Smooth muscle cell (in vitro differentiated cells): ENCODE results near the gene CDC45. TPM values are rescaled to one million over a fixed set of nuclear protein-coding genes. Genes with fewer than 3 reads are reported as not detected.

Experiments used
- DNase-seq: peaks from one replicate; lab custom pipeline; 2025; ENCODE audit not compliant: unreplicated experiment; lab: John Stamatoyannopoulos, UW
- H2AFZ ChIP-seq: fragments of 200-600 bp; sonication (generic); 2 replicates; pipeline ENCODE4 v1.6.0; 2016; ENCODE audit warnings: antibody characterized with exemption, low read depth, mild to moderate bottlenecking
- H3F3A ChIP-seq: fragments of 200-600 bp; sonication (generic); 2 replicates; pipeline ENCODE4 v1.6.0; 2017; ENCODE audit warnings: antibody characterized with exemption, low read depth
- H3K27ac ChIP-seq: fragments of 200-600 bp; sonication (generic); 2 replicates; pipeline ENCODE4 v1.5.1; 2016; ENCODE audit warnings: low read depth, mild to moderate bottlenecking
- H3K27me3 ChIP-seq: fragments of 200-600 bp; sonication (generic); 2 replicates; pipeline ENCODE4 v1.6.1; 2016; ENCODE audit warnings: low read depth, mild to moderate bottlenecking
- H3K36me3 ChIP-seq: fragments of 200-600 bp; sonication (generic); 2 replicates; pipeline ENCODE4 v1.5.1; 2016; ENCODE audit warnings: low read depth
- H3K4me1 ChIP-seq: fragments of 200-600 bp; sonication (generic); 2 replicates; pipeline ENCODE4 v1.5.1; 2016; ENCODE audit warnings: low read depth
- H3K4me2 ChIP-seq: fragments of 200-600 bp; sonication (generic); 2 replicates; pipeline ENCODE4 v1.6.0; 2016; ENCODE audit warnings: mild to moderate bottlenecking
- H3K4me3 ChIP-seq: fragments of 200-600 bp; sonication (generic); 2 replicates; pipeline ENCODE4 v1.5.1; 2016; ENCODE audit warnings: mild to moderate bottlenecking
- H3K79me2 ChIP-seq: fragments of 200-600 bp; sonication (generic); 2 replicates; pipeline ENCODE4 v1.6.0; 2016; ENCODE audit warnings: low read depth, mild to moderate bottlenecking
- H3K9ac ChIP-seq: fragments of 200-600 bp; sonication (generic); 2 replicates; pipeline ENCODE4 v1.6.0; 2016; ENCODE audit warnings: low read depth
- H3K9me3 ChIP-seq: fragments of 200-600 bp; sonication (generic); replicated peaks from 2 replicates; pipeline ENCODE4 v1.5.1; 2016; ENCODE audit warnings: low read depth
- H4K20me1 ChIP-seq: fragments of 200-600 bp; sonication (generic); 2 replicates; pipeline ENCODE4 v1.6.0; 2016; ENCODE audit warnings: low read depth
- WGBS: methylation state at CpG from one replicate; pipeline ENCODE4 v1.1.7; 2016; ENCODE audit warnings: low lambda C conversion rate; 5-methylcytosine and 5-hydroxymethylcytosine counted together
- polyA plus RNA-seq: library from polyadenylated mRNA; unstranded; fragments of >200 nt; fragmentation: Nextera tagmentation; extraction: Ambion mirVana; gene quantifications from 2 replicates; pipeline ENCODE4 v1.2.1, GENCODE V29; 2016
- total RNA-seq: library from RNA; depleted of rRNA; stranded (reverse); fragments of >200 nt; gene quantifications from 2 replicates; pipeline ENCODE4 v1.2.3, GENCODE V29; 2014
- TF ChIP-seq, protein P1 (sequence below): fragments of 200-600 bp; sonication (generic); IDR thresholded peaks from 2 replicates; pipeline ENCODE4 v1.5.1; 2017; ENCODE audit warnings: borderline replicate concordance, mild to moderate bottlenecking, antibody characterized with exemption; ENCODE audit not compliant: insufficient read depth, poor library complexity, severe bottlenecking

CDC45 gene
- total and polyA plus RNA-seq, 2 experiments from 2014 or later, result 9.3 to 13.7 TPM

DNA sequence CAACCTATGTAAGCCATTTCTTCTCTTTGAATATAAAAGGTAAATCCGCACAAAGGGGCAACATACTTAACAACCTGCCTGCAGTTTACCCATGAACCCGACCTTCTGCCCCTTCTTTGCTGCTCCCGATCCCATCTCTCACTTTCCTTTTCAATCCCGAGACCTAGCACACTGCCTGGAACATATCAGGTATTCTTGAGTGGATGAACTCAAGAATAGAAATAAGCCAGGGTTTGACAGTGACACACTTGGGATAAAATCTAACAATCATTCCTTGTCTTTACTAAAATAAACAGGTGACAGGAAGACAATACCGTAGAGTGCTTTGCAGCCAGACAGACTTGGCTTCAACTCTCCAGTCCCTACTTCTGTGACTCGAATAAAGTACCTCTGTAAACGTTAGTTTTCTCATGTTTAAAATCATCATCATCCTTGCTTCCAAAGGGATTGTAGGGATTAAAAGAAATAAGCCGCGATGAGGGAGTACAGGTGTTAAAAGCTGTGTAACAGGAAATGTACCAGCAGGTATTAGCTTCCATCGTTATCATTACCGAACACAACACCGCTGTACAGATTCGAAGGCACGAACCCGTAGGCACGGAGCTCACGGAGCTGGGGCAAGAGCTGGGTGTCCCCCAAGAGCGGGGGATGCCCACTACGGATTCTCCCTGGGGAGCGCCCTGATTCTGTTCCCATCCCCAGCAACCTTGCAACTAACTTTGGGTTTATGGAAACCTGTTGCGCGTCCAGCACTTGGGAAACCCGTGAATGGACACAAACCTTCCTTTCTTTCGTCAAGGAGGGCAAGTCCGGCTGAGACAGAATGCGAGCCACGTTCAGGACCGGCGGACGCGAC is 1.4 kb upstream of the CDC45 start:
- Histone ChIP-seq H3K4me3 (peak overlapping the region; percentile 91), H3K27me3 (no peaks in the 10 kb centered on the region), H3K4me1 (peaks cover 18% of the 10 kb centered on the region), H4K20me1 (peaks cover 43% of the 10 kb centered on the region), H3K4me2 (peak overlapping the region; percentile 87), H3K9me3 (no peaks in the 10 kb centered on the region), H3F3A (no peaks in the 10 kb centered on the region), H2AFZ (no peak overlapping the region), H3K36me3 (no peaks in the 10 kb centered on the region), H3K79me2 (peaks cover 49% of the 10 kb centered on the region), H3K9ac (peak overlapping the region; percentile 100), H3K27ac (peak overlapping the region; percentile 100)
- no peak for DNase-seq
- WGBS, result 6% methylated on average over 30 of the region's 31 CpGs
- TF ChIP-seq, protein P1, sequence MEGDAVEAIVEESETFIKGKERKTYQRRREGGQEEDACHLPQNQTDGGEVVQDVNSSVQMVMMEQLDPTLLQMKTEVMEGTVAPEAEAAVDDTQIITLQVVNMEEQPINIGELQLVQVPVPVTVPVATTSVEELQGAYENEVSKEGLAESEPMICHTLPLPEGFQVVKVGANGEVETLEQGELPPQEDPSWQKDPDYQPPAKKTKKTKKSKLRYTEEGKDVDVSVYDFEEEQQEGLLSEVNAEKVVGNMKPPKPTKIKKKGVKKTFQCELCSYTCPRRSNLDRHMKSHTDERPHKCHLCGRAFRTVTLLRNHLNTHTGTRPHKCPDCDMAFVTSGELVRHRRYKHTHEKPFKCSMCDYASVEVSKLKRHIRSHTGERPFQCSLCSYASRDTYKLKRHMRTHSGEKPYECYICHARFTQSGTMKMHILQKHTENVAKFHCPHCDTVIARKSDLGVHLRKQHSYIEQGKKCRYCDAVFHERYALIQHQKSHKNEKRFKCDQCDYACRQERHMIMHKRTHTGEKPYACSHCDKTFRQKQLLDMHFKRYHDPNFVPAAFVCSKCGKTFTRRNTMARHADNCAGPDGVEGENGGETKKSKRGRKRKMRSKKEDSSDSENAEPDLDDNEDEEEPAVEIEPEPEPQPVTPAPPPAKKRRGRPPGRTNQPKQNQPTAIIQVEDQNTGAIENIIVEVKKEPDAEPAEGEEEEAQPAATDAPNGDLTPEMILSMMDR, result no peak

DNA sequence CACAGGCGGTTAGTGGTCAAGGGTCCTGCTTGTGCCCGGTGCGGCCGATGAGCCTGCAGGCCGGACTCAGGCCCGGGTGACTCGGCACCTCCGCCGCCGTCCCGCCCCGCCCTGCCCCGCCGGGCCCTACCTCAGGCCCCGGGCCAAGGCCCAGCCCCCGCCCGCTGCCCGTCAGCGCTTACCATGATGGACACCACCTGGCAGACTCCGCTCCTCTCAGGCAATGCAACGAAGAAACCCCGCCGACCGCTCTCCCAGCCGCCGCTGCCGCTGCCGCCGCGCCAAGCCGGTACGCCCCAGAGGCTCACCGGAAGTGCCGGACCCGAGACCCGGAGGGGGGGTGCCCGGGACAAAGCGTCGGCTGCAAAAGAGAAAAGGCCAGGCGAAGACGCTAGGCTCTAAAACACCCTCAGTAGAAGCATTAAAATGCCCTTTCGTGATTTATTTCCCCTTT is 792 bp upstream of the CDC45 start, which contains the start of gene UFD1:
Gene UFD1, minus strand, starts transcription at position 293 of the 454 bp plus-strand sequence. Its CDS starts 108 bp downstream, at position 185.
- no peaks in the 10 kb centered on the region for H3F3A ChIP-seq
- peak within 1 kb of the TSS; percentile 100 for H3K9ac ChIP-seq
- under 1% methylated on average over 29 of the region's 42 CpGs for WGBS
- no peaks in the 10 kb centered on the region for H3K9me3 ChIP-seq
- H3K4me3 ChIP-seq, result peak within 1 kb of the TSS; percentile 91
- peak within 1 kb of the TSS; percentile 97 for H2AFZ ChIP-seq
- H3K4me2 ChIP-seq, result peak within 1 kb of the TSS; percentile 87
- H3K27ac ChIP-seq, result peak within 1 kb of the TSS; percentile 100
- no peaks in the 10 kb centered on the region for H3K27me3 ChIP-seq
- peaks cover 49% of the 10 kb centered on the region for H3K79me2 ChIP-seq
- peak; percentile 54 for DNase-seq
- no peaks in the 10 kb centered on the region for H3K36me3 ChIP-seq
- TF ChIP-seq, protein P1, result no peak
- H4K20me1 ChIP-seq, result peaks cover 37% of the 10 kb centered on the region
- H3K4me1 ChIP-seq, result peaks cover 18% of the 10 kb centered on the region

DNA sequence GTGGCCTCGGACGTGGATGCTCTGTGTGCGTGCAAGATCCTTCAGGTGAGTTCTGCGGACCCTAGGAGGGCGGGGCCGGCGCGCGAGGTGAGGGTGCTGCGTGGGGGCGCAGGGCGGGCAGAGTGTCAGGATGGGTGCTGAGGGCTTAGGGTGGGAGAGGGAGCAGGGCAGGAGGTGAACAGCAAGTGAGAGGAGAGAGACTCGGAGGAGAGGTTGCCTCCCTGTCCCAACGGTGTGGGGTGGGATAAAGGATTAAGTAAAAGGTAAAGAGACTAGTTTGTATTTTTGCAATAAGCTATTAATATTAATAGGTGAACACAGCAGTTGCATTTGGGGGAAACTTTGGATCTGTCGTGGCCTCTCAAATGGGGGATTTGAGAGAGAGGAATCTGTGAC is 451 bp downstream of the CDC45 start:
- Histone ChIP-seq H3K4me2 (peak overlapping the region; percentile 87), H3K4me3 (peak overlapping the region; percentile 91), H3K27me3 (no peaks in the 10 kb centered on the region), H3K4me1 (peaks cover 18% of the 10 kb centered on the region), H3K9ac (peak overlapping the region; percentile 50), H4K20me1 (peaks cover 33% of the 10 kb centered on the region), H3K36me3 (no peaks in the 10 kb centered on the region), H2AFZ (peak overlapping the region; percentile 97), H3K9me3 (no peaks in the 10 kb centered on the region), H3F3A (no peaks in the 10 kb centered on the region), H3K27ac (no peak overlapping the region), H3K79me2 (peaks cover 43% of the 10 kb centered on the region)
- WGBS, result 4% methylated on average over 3 of the region's 15 CpGs
- TF ChIP-seq, protein P1, result no peak
- no peak for DNase-seq
